Epithelial cell of esophagus (primary cell): ENCODE data around the gene TAF11L10.
"Not testable (repeated sequence)": the region's sequence is repeated elsewhere in the genome, so short reads cannot be mapped to it uniquely, and the experiment has no call there.

Experiments used
- DNase-seq: peaks from one replicate; pipeline ENCODE4 v3.0.0; 2010; ENCODE audit warnings: low read depth
- H3K4me3 ChIP-seq: 2 replicates; pipeline ENCODE4 v1.5.1; 2011; ENCODE audit warnings: mild to moderate bottlenecking, low read length, control low read depth
- CTCF ChIP-seq: IDR thresholded peaks from 2 replicates; pipeline ENCODE4 v1.5.1; 2011; ENCODE audit warnings: low read depth, mild to moderate bottlenecking, low read length, control low read depth, inconsistent platforms; ENCODE audit not compliant: insufficient read depth; ENCODE audit errors: missing control alignments

The TAF11L10 gene

GRCh38 chr5:17597728-17598127, at the start of gene TAF11L10:
Gene TAF11L10 (minus strand): TSS chr5:17597828.
- not testable (repeated sequence) for DNase-seq, H3K4me3 ChIP-seq

- no peak for DNase-seq
- no peak for TF ChIP-seq CTCF
- no peak within 1 kb of the TSS for H3K4me3 ChIP-seq
Observed at GRCh38 chr5:17634160-17634559, 36.5 kb upstream of the TAF11L10 start, which contains the start of gene TAF11L14. Gene TAF11L14 (plus strand): TSS chr5:17634460.

GRCh38 chr5:17631788-17632187, 34.2 kb upstream of the TAF11L10 start, which contains the start of gene TAF11L13:
Gene TAF11L13 (plus strand): TSS chr5:17632088.
- not testable (repeated sequence) for H3K4me3 ChIP-seq, DNase-seq

GRCh38 chr5:17625686-17626085, 28.1 kb upstream of the TAF11L10 start:
- DNase-seq: no peak
- no peak overlapping the region for H3K4me3 ChIP-seq
- TF ChIP-seq CTCF: no peak

- no peak overlapping the region for H3K4me3 ChIP-seq
- no peak for DNase-seq
- no peak for TF ChIP-seq CTCF
Observed at GRCh38 chr5:17620627-17621026, 23.0 kb upstream of the TAF11L10 start.

GRCh38 chr5:17619354-17619753, 21.7 kb upstream of the TAF11L10 start:
- no peak for TF ChIP-seq CTCF
- no peak overlapping the region for H3K4me3 ChIP-seq
- no peak for DNase-seq

- no peak for DNase-seq
- TF ChIP-seq CTCF: no peak
- no peak overlapping the region for H3K4me3 ChIP-seq
Observed at GRCh38 chr5:17614872-17615605, 17.4 kb upstream of the TAF11L10 start.

- DNase-seq: not testable (repeated sequence)
Observed at GRCh38 chr5:17610092-17610491, 12.5 kb upstream of the TAF11L10 start, which contains the start of gene TAF11L12. Gene TAF11L12 (plus strand): TSS chr5:17610392.

GRCh38 chr5:17607461-17607860, 9.8 kb upstream of the TAF11L10 start:
- not testable (repeated sequence) for DNase-seq, H3K4me3 ChIP-seq

More at GRCh38 chr5:17610092-17610491, 12.5 kb upstream of the TAF11L10 start, which contains the start of gene TAF11L12:
- H3K4me3 ChIP-seq: not testable (repeated sequence)
